A549 (cell line): Measurements from ENCODE around the gene CCDC171. TPM values are rescaled to one million over a fixed set of nuclear protein-coding genes. Genes with fewer than 3 reads are reported as not detected.

ENCODE experiments used
- ATAC-seq, 2 experiments: fragments of 200-7000 bp in 1 of 2; fragments of >200 bp in 1 of 2; cut with Nextera tagmentation in 1 of 2; cut with Tn5 transposase in 1 of 2; 3 replicates each; pipeline versions ENCODE4 v1.8.0 to v1.9.1; 2018 to 2020; ENCODE audit warnings: mild to moderate bottlenecking in 1 of 2, moderate library complexity in 1 of 2
- CTCF ChIA-PET: fragments of 300-600 bp; sonication (Branson Sonifier 250); formaldehyde crosslinking; extraction: SDS; loops from one replicate; lab custom pipeline; 2021; ENCODE audit warnings: antibody characterized with exemption, inconsistent platforms; lab: Yijun Ruan, JAX
- POLR2A ChIA-PET: fragments of 350-600 bp; formaldehyde crosslinking; extraction: SDS; loops from one replicate; lab custom pipeline; 2021; ENCODE audit warnings: antibody characterized with exemption, inconsistent platforms; lab: Yijun Ruan, JAX
- DNase-seq, 2 experiments: peaks; one replicate each; pipeline versions ENCODE4 v3.0.0 to v3.0.0-alpha.2; 2011 to 2016; ENCODE audit warnings: low read depth in 1 of 2, low spot score in 1 of 2
- FAIRE-seq: peaks from 2 replicates; lab custom pipeline; 2011; peaks lifted over from hg19 to GRCh38; lab: Jason Lieb, UNC
- H3K27ac ChIP-seq, 2 experiments: fragments of >200 bp; sonication (Bioruptor Twin); formaldehyde crosslinking; 3 replicates each; pipeline ENCODE4 v1.5.1; 2016 to 2017
- H3K4me1 ChIP-seq: fragments of >200 bp; sonication (Bioruptor Twin); formaldehyde crosslinking; 3 replicates; pipeline ENCODE4 v1.6.1; 2016
- H3K4me2 ChIP-seq: fragments of >200 bp; sonication (Bioruptor Twin); formaldehyde crosslinking; 3 replicates; pipeline ENCODE4 v1.6.1; 2016
- H3K4me3 ChIP-seq: fragments of >200 bp; sonication (Bioruptor Twin); formaldehyde crosslinking; 3 replicates; pipeline ENCODE4 v1.5.1; 2016
- H3K9me3 ChIP-seq: fragments of >200 bp; sonication (Bioruptor Twin); formaldehyde crosslinking; 3 replicates; pipeline ENCODE4 v1.6.1; 2016
- CEBPB ChIP-seq, 2 experiments: fragments of >200 bp in 1 of 2; sonication (Bioruptor Twin) in 1 of 2; formaldehyde crosslinking in 1 of 2; IDR thresholded peaks; 2 replicates each; pipeline ENCODE4 v1.6.1; 2012 to 2016
- CHD4 ChIP-seq: fragments of 200-600 bp; sonication (generic); IDR thresholded peaks from 2 replicates; pipeline ENCODE4 v1.6.1; 2016; ENCODE audit warnings: antibody characterized with exemption, mild to moderate bottlenecking, borderline replicate concordance
- EHF ChIP-seq: fragments of 250-450 bp; sonication (Bioruptor Pico); IDR thresholded peaks from 2 replicates; pipeline ENCODE4 v1.5.0; 2020; ENCODE audit warnings: mild to moderate bottlenecking
- FOSB ChIP-seq: fragments of 250-450 bp; sonication (Bioruptor Pico); IDR thresholded peaks from 2 replicates; pipeline ENCODE4 v1.5.0; 2020; ENCODE audit warnings: mild to moderate bottlenecking, moderate library complexity
- FOSL2 ChIP-seq, 2 experiments: fragments of 450-650 bp in 1 of 2; fragments of >200 bp in 1 of 2; sonication (Bioruptor Twin) in 1 of 2; formaldehyde crosslinking; IDR thresholded peaks; 2 replicates each; pipeline versions ENCODE4 v1.5.0 to v1.6.1; 2016 to 2020; ENCODE audit warnings: mild to moderate bottlenecking in 1 of 2, moderate library complexity in 1 of 2
- FOXS1 ChIP-seq: fragments of 250-450 bp; sonication (Bioruptor Pico); IDR thresholded peaks from 2 replicates; pipeline ENCODE4 v1.5.0; 2020; ENCODE audit warnings: mild to moderate bottlenecking, moderate library complexity
- HEYL ChIP-seq: fragments of 250-450 bp; sonication (Bioruptor Pico); IDR thresholded peaks from 2 replicates; pipeline ENCODE4 v1.8.0; 2021; ENCODE audit warnings: mild to moderate bottlenecking, moderate library complexity
- HOXB13 ChIP-seq: fragments of 250-450 bp; sonication (Bioruptor Pico); IDR thresholded peaks from 2 replicates; pipeline ENCODE4 v1.5.0; 2020; ENCODE audit warnings: low read depth, mild to moderate bottlenecking, moderate library complexity
- JUN ChIP-seq, 2 experiments: fragments of >200 bp; sonication (Bioruptor Twin); formaldehyde crosslinking; IDR thresholded peaks; 2 replicates in 1 of 2; 3 replicates in 1 of 2; pipeline ENCODE4 v1.6.1; 2016 to 2017
- MAZ ChIP-seq: fragments of 150-350 bp; IDR thresholded peaks from 2 replicates; pipeline ENCODE4 v1.6.1; 2014; ENCODE audit warnings: antibody characterized with exemption, low read depth, low read length, borderline replicate concordance
- MYC ChIP-seq: IDR thresholded peaks from 2 replicates; pipeline ENCODE4 v1.6.1; 2012; ENCODE audit warnings: mild to moderate bottlenecking, inconsistent platforms, low read length, improper control_type of control experiment, borderline replicate concordance
- NFE2L2 ChIP-seq: fragments of 150-350 bp; conservative IDR thresholded peaks from 2 replicates; pipeline ENCODE4 v1.6.1; 2014; ENCODE audit warnings: low read length
- RAD21 ChIP-seq, 2 experiments: fragments of >200 bp in 1 of 2; sonication (Bioruptor Twin) in 1 of 2; formaldehyde crosslinking in 1 of 2; IDR thresholded peaks in 1 of 2; conservative IDR thresholded peaks in 1 of 2; 2 replicates in 1 of 2; 3 replicates in 1 of 2; pipeline ENCODE4 v1.6.1; 2012 to 2018; ENCODE audit warnings: inconsistent platforms in 1 of 2
- RARB ChIP-seq: fragments of 250-450 bp; sonication (Bioruptor Pico); IDR thresholded peaks from 2 replicates; pipeline ENCODE4 v1.8.0; 2021; ENCODE audit warnings: mild to moderate bottlenecking, moderate library complexity
- RCOR1 ChIP-seq: fragments of 150-350 bp; IDR thresholded peaks from 2 replicates; pipeline ENCODE4 v1.6.1; 2014; ENCODE audit warnings: antibody characterized with exemption, low read length, low read depth
- RNF2 ChIP-seq: fragments of 200-600 bp; sonication (generic); IDR thresholded peaks from 2 replicates; pipeline ENCODE4 v1.6.1; 2016; ENCODE audit warnings: low read depth, mild to moderate bottlenecking, antibody characterized with exemption, moderate library complexity, borderline replicate concordance
- TP53 ChIP-seq: fragments of 250-450 bp; sonication (Bioruptor Pico); IDR thresholded peaks from 2 replicates; pipeline ENCODE4 v1.5.0; 2021; ENCODE audit warnings: mild to moderate bottlenecking, moderate library complexity
- ZSCAN20 ChIP-seq: fragments of 250-450 bp; sonication (Bioruptor Pico); IDR thresholded peaks from 2 replicates; pipeline ENCODE4 v1.8.0; 2022; ENCODE audit warnings: mild to moderate bottlenecking, moderate library complexity
- WGBS: methylation state at CpG from one replicate; pipeline ENCODE4 v1.1.6; 2017; ENCODE audit errors: missing lambda C conversion rate; 5-methylcytosine and 5-hydroxymethylcytosine counted together
- polyA plus RNA-seq, 4 experiments: library from polyadenylated mRNA; depleted of rRNA in 3 of 4; stranded (reverse); fragments of >200 nt; fragmentation: RNase III in 1 of 4; extraction: RNeasy Plus Mini Kit Qiagen cat#74134 plus additional on column Dnase treatment in 1 of 4; gene quantifications; 2 replicates in 3 of 4; 3 replicates in 1 of 4; pipeline ENCODE4 v1.2.3, GENCODE V29; 2011 to 2017
- TF ChIP-seq, protein P1 (sequence below): fragments of >200 bp; sonication (Bioruptor Twin); formaldehyde crosslinking; IDR thresholded peaks from 3 replicates; pipeline ENCODE4 v1.6.1; 2016
- TF ChIP-seq, protein P2 (sequence below): fragments of >200 bp; sonication (Bioruptor Twin); formaldehyde crosslinking; IDR thresholded peaks from 3 replicates; pipeline ENCODE4 v1.5.1; 2016
- TF ChIP-seq, protein P3 (sequence below): IDR thresholded peaks from 2 replicates; pipeline ENCODE4 v1.6.1; 2012

The CCDC171 gene
- polyA plus RNA-seq, 2 of the 4 experiments (the other 2 are of a cell fraction), result 0.88 to 1.3 TPM

DNA sequence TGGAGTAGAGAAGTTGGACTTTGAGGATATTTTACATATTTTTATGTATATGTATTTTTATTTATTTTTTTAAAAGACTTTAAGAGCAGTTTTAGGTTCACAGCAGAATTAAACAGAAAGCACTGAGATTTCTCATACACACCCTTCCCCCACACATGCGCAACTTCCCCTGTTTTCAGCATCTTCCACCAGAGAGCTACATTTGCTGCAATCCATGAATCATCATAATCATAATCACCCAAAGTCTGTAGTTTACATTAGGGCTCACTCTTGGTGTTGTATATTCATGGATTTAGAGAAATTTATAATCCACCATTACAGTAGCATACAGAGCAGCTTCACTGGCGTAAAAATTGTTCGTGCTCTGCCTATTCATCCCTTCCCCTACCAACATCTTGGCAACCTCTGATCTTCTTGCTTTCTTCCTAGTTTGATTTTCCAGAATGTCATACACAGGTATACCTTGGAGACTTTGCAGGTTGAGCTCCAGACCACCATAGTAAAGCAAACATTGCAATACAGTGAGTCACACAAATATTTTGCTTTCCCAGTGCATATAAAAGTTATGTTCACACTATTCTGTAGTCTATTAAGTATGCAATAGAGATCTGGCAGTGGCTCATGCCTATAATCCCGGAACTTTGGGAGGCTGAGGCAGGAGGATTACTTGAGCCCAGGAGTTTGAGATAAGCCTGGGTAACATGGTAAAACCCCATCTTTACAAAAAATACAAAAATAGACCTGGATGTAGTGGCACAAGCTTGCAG, 9.6 kb upstream of the CCDC171 start:
- no peak for TF ChIP-seq HOXB13
- TF ChIP-seq FOSL2 (IDR thresholded peaks at IDR 0.05), result no peak
- peak; percentile 34; the same call in 1 of the 2 replicates for TF ChIP-seq FOSL2 (CRISPR knock-in tag; IDR thresholded peaks at IDR 0.05)
- TF ChIP-seq RCOR1, result no peak
- TF ChIP-seq FOSB (CRISPR knock-in tag), result no peak
- no peak for TF ChIP-seq MYC
- TF ChIP-seq RAD21 (conservative IDR thresholded peaks at IDR 0.05 in 1 of 2, IDR thresholded peaks at IDR 0.05 in 1 of 2), result no peak
- TF ChIP-seq EHF (CRISPR knock-in tag), result no peak
- peak in 1 of 2 experiments; percentile 2; a peak in 1 of 4 replicates for TF ChIP-seq CEBPB (IDR thresholded peaks at IDR 0.05)
- TF ChIP-seq MAZ, result no peak
- no peak for TF ChIP-seq TP53 (CRISPR knock-in tag)
- peak overlapping the region; percentile 49 for H3K4me2 ChIP-seq
- POLR2A ChIA-PET, result interaction anchor here (0.8 to 2.4 kb wide), 3 partner anchors 10 to 32 kb away, joined by 3 to 15 read pairs (median 3); partner anchors contain the start of genes CCDC171 and PSIP1
- ATAC-seq (peak in 1 of 2 experiments; percentile 62; a peak in 4 of 6 replicates), DNase-seq (peak in 1 of 2 experiments; percentile 16), FAIRE-seq (no peak)
- no peak overlapping the region for H3K27ac ChIP-seq
- no peaks in the 10 kb centered on the region for H3K9me3 ChIP-seq
- CTCF ChIA-PET, result interaction anchor here (0.7 to 1.8 kb wide), 3 partner anchors 9 to 10 kb away, joined by 3 to 5 read pairs (median 4); partner anchors contain the start of gene CCDC171
- 56% methylated on average over 4 of the region's 4 CpGs for WGBS
- peaks cover 16% of the 10 kb centered on the region for H3K4me1 ChIP-seq
- H3K4me3 ChIP-seq, result no peak overlapping the region

DNA sequence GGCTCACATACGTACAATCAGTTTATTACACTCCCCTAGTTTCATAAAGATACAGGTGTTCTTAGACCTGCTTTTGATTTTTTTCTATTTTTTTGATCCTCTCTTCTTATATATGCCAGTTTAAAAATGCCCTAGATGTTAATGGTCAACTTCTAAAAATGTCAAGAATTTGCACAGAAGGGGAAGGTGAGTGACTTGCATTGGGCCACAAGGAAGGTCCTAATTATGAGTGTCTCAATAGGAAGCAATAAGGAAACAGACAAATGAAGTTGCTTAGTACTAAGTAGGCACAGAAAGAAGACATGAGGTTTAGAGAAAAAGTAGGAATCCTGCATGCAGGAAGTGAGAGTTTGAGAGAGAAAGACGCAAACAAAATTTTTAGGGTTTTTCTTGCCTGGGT, 3.2 kb upstream of the CCDC171 start:
- ChIA-PET POLR2A (no interaction called here), CTCF (interaction anchor here (1.3 kb wide), 1 partner anchor 14 kb away, joined by 3 read pairs; no protein-coding TSS in a partner anchor)
- no peak overlapping the region for H3K4me3 ChIP-seq
- DNase-seq (no peak), FAIRE-seq (no peak), ATAC-seq (no peak)
- H3K4me1 ChIP-seq, result 0 out of 3 replicates have a peak, but pooled peaks cover 4% of the 10 kb centered on the region
- 95% methylated on average over 2 of the region's 2 CpGs for WGBS
- no peak overlapping the region for H3K27ac ChIP-seq
- no peaks in the 10 kb centered on the region for H3K9me3 ChIP-seq
- H3K4me2 ChIP-seq, result no peak overlapping the region
- TF ChIP-seq CEBPB (IDR thresholded peaks at IDR 0.05), result no peak
- TF ChIP-seq, protein P1, sequence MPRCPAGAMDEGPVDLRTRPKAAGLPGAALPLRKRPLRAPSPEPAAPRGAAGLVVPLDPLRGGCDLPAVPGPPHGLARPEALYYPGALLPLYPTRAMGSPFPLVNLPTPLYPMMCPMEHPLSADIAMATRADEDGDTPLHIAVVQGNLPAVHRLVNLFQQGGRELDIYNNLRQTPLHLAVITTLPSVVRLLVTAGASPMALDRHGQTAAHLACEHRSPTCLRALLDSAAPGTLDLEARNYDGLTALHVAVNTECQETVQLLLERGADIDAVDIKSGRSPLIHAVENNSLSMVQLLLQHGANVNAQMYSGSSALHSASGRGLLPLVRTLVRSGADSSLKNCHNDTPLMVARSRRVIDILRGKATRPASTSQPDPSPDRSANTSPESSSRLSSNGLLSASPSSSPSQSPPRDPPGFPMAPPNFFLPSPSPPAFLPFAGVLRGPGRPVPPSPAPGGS, result no peak
- no peak for TF ChIP-seq CHD4
- TF ChIP-seq HEYL (CRISPR knock-in tag), result no peak
- TF ChIP-seq FOXS1 (CRISPR knock-in tag), result no peak
- TF ChIP-seq JUN (IDR thresholded peaks at IDR 0.05), result no peak
- TF ChIP-seq, protein P2, sequence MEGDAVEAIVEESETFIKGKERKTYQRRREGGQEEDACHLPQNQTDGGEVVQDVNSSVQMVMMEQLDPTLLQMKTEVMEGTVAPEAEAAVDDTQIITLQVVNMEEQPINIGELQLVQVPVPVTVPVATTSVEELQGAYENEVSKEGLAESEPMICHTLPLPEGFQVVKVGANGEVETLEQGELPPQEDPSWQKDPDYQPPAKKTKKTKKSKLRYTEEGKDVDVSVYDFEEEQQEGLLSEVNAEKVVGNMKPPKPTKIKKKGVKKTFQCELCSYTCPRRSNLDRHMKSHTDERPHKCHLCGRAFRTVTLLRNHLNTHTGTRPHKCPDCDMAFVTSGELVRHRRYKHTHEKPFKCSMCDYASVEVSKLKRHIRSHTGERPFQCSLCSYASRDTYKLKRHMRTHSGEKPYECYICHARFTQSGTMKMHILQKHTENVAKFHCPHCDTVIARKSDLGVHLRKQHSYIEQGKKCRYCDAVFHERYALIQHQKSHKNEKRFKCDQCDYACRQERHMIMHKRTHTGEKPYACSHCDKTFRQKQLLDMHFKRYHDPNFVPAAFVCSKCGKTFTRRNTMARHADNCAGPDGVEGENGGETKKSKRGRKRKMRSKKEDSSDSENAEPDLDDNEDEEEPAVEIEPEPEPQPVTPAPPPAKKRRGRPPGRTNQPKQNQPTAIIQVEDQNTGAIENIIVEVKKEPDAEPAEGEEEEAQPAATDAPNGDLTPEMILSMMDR, result no peak
- TF ChIP-seq ZSCAN20 (CRISPR knock-in tag), result no peak
- no peak for TF ChIP-seq NFE2L2
- no peak for TF ChIP-seq FOSB (CRISPR knock-in tag)
- TF ChIP-seq, protein P3, sequence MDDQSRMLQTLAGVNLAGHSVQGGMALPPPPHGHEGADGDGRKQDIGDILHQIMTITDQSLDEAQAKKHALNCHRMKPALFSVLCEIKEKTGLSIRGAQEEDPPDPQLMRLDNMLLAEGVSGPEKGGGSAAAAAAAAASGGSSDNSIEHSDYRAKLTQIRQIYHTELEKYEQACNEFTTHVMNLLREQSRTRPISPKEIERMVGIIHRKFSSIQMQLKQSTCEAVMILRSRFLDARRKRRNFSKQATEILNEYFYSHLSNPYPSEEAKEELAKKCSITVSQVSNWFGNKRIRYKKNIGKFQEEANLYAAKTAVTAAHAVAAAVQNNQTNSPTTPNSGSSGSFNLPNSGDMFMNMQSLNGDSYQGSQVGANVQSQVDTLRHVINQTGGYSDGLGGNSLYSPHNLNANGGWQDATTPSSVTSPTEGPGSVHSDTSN, result no peak
- no peak for TF ChIP-seq RARB (CRISPR knock-in tag)
- no peak for TF ChIP-seq RNF2
